ENCODE measurements around the gene TRPM3.

GRCh38 chr9:70617033-70617828, 504.2 kb downstream of the TRPM3 start:
- no peak for TF ChIP-seq CTCF (IDR thresholded peaks at IDR 0.05)
- no peak for TF ChIP-seq EP300 (IDR thresholded peaks at IDR 0.05)
- no peak for TF ChIP-seq POLR2AphosphoS5 (IDR thresholded peaks at IDR 0.05)
- TF ChIP-seq POLR2A (IDR thresholded peaks at IDR 0.05) = no peak
